K562 (cell line): ENCODE results near the gene NFS1. TPM values are rescaled to one million over a fixed set of nuclear protein-coding genes. Genes with fewer than 3 reads are reported as not detected.

Experiments
- ADNP ChIP-seq: fragments of 200-800 bp; sonication (Bioruptor generic); IDR thresholded peaks from 2 replicates; pipeline ENCODE4 v1.6.1; 2016; ENCODE audit warnings: missing genetic modification characterization, missing compliant biosample characterization
- CTBP1 ChIP-seq: fragments of 450-650 bp; IDR thresholded peaks from 2 replicates; pipeline ENCODE4 v1.6.1; 2016; ENCODE audit warnings: borderline replicate concordance
- FOXA3 ChIP-seq, 2 experiments: fragments of 450-650 bp in 1 of 2; sonication (generic) in 1 of 2; formaldehyde crosslinking; IDR thresholded peaks in 1 of 2; conservative IDR thresholded peaks in 1 of 2; 2 replicates each; pipeline versions ENCODE4 v1.4.0 to v1.8.0; 2020 to 2022; ENCODE audit warnings: mild to moderate bottlenecking in 2 of 2, missing genetic modification reagents in 1 of 2
- FOXJ2 ChIP-seq: fragments of 200-800 bp; sonication (Bioruptor generic); IDR thresholded peaks from 2 replicates; pipeline ENCODE4 v1.6.1; 2016; ENCODE audit warnings: missing genetic modification characterization, missing compliant biosample characterization
- HDAC3 ChIP-seq: fragments of 450-650 bp; IDR thresholded peaks from 2 replicates; pipeline ENCODE4 v1.6.1; 2018; ENCODE audit warnings: borderline replicate concordance, mild to moderate bottlenecking, moderate library complexity; ENCODE audit not compliant: partially characterized antibody
- KLF10 ChIP-seq: fragments of 250-450 bp; sonication (Bioruptor Pico); IDR thresholded peaks from 2 replicates; pipeline ENCODE4 v1.6.1; 2021; ENCODE audit warnings: matching md5 sums
- MAFG ChIP-seq: fragments of 450-650 bp; conservative IDR thresholded peaks from 2 replicates; pipeline ENCODE4 v1.6.1; 2016; ENCODE audit warnings: missing genetic modification characterization, missing compliant biosample characterization
- MAFK ChIP-seq: IDR thresholded peaks from 2 replicates; pipeline ENCODE4 v1.6.1; 2011; ENCODE audit warnings: low read length, improper control_type of control experiment
- MTF1 ChIP-seq: fragments of 250-450 bp; sonication (Bioruptor Pico); IDR thresholded peaks from 2 replicates; pipeline ENCODE4 v1.9.0; 2021; ENCODE audit warnings: moderate library complexity, mild to moderate bottlenecking, inconsistent platforms, borderline replicate concordance
- POLR2A ChIP-seq: fragments of 450-650 bp; conservative IDR thresholded peaks from 2 replicates; pipeline ENCODE4 v1.6.1; 2016
- POLR2AphosphoS5 ChIP-seq: IDR thresholded peaks from 2 replicates; pipeline ENCODE4 v1.6.1; 2011; ENCODE audit warnings: mild to moderate bottlenecking, low read depth, low read length, moderate library complexity; ENCODE audit not compliant: control insufficient read depth, insufficient read depth
- RBFOX2 ChIP-seq: fragments of 200-400 bp; formaldehyde crosslinking; IDR thresholded peaks from 2 replicates; pipeline ENCODE4 v1.6.1; 2017; ENCODE audit warnings: low read depth, mild to moderate bottlenecking, low read length, moderate library complexity
- TOE1 ChIP-seq, 2 experiments: fragments of 450-650 bp in 1 of 2; sonication (generic) in 1 of 2; formaldehyde crosslinking in 1 of 2; IDR thresholded peaks; 2 replicates each; pipeline versions ENCODE4 v1.7.1 to v1.8.0; 2016 to 2022; ENCODE audit warnings: borderline replicate concordance in 2 of 2, mild to moderate bottlenecking in 2 of 2, antibody characterized with exemption in 1 of 2, inconsistent platforms in 1 of 2, low read depth in 1 of 2, missing genetic modification reagents in 1 of 2, moderate library complexity in 1 of 2
- U2AF1 ChIP-seq: fragments of 200-400 bp; formaldehyde crosslinking; optimal IDR thresholded peaks from 2 replicates; pipeline ENCODE3; 2017; ENCODE audit warnings: mild to moderate bottlenecking, low read depth, low read length, moderate library complexity
- ZFX ChIP-seq: sonication (generic); formaldehyde crosslinking; IDR thresholded peaks from 2 replicates; pipeline ENCODE4 v1.8.0; 2022; ENCODE audit warnings: mild to moderate bottlenecking, missing genetic modification reagents, moderate library complexity
- ZNF12 ChIP-seq: sonication (generic); formaldehyde crosslinking; IDR thresholded peaks from 2 replicates; pipeline ENCODE4 v1.4.0; 2020; ENCODE audit warnings: mild to moderate bottlenecking, missing genetic modification reagents
- ZNF197 ChIP-seq: fragments of 200-800 bp; sonication (Bioruptor generic); IDR thresholded peaks from 2 replicates; pipeline ENCODE4 v1.6.1; 2016; ENCODE audit warnings: low read depth, missing genetic modification characterization, missing compliant biosample characterization
- ZNF316 ChIP-seq: fragments of 450-650 bp; IDR thresholded peaks from 2 replicates; pipeline ENCODE4 v1.6.1; 2016
- ZNF318 ChIP-seq, 2 experiments: fragments of 450-650 bp; IDR thresholded peaks; 2 replicates each; pipeline ENCODE4 v1.6.1; 2016; ENCODE audit warnings: mild to moderate bottlenecking in 2 of 2, borderline replicate concordance in 1 of 2, low read depth in 1 of 2, moderate library complexity in 1 of 2
- ZNF507 ChIP-seq: conservative IDR thresholded peaks from 2 replicates; pipeline ENCODE4 v1.6.1; 2017; ENCODE audit warnings: missing genetic modification characterization, missing compliant biosample characterization
- polyA plus RNA-seq, 8 experiments: library from polyadenylated mRNA; depleted of rRNA in 4 of 8; stranded (reverse) in 5 of 8; unstranded in 3 of 8; fragments of >200 nt; fragmentation: Nextera tagmentation in 2 of 8; fragmentation: Illumina TruSeq in 1 of 8; extraction: Ambion mirVana in 2 of 8; extraction: Trizol in 1 of 8; gene quantifications; 2 replicates each; pipeline versions ENCODE4 v1.2.1 to v1.2.3, GENCODE V29; 2011 to 2014; ENCODE audit warnings: inconsistent platforms in 1 of 8, missing spikeins in 1 of 8
- total RNA-seq, 7 experiments: library from RNA; depleted of rRNA in 6 of 7; stranded (reverse); fragments of >200 nt in 6 of 7; fragmentation: Illumina TruSeq in 2 of 7; extraction: Trizol in 2 of 7; gene quantifications; 2 replicates each; pipeline versions ENCODE4 v1.2.1 to v1.2.3, GENCODE V29; 2011 to 2021; ENCODE audit warnings: low replicate concordance in 1 of 7

The NFS1 gene
- total and polyA plus RNA-seq, 9 of the 15 experiments (the other 6 are each of a cell fraction or from before 2014, with no cell fraction given): 11.5 to 84.8 (median 47.1) TPM

- TF ChIP-seq ZNF318 (IDR thresholded peaks at IDR 0.05; ENCODE audit: borderline replicate concordance in 1 of 2, low read depth in 1 of 2) (no peak), MTF1 (no peak), HDAC3 (no peak), RBFOX2 (peak; percentile 3), ZFX (CRISPR knock-in tag) (no peak), MAFG (tag) (0 out of 2 replicates have a peak, but pooled peaks have one; percentile 16), ZNF197 (CRISPR knock-in tag) (no peak), ADNP (tag) (no peak), CTBP1 (no peak), TOE1 (IDR thresholded peaks at IDR 0.05; ENCODE audit: borderline replicate concordance) (no peak), TOE1 (CRISPR knock-in tag; IDR thresholded peaks at IDR 0.05; ENCODE audit: borderline replicate concordance, low read depth) (no peak), POLR2A (peak; percentile 10; the same call in 1 of the 2 replicates), ZNF12 (no peak), MAFK (no peak), FOXJ2 (tag) (no peak), POLR2AphosphoS5 (peak; percentile 40; the same call in 1 of the 2 replicates), U2AF1 (no peak), ZNF507 (tag) (no peak), FOXA3 (CRISPR knock-in tag; conservative IDR thresholded peaks at IDR 0.05 in 1 of 2, IDR thresholded peaks at IDR 0.05 in 1 of 2) (no peak), KLF10 (no peak), ZNF316 (peak; percentile 43)
Measured at GRCh38 chr20:35724321-35725230, 25.4 kb upstream of the NFS1 start (continued).
